ENCODE measurements around the gene FTH1. TPM values are rescaled to one million over a fixed set of nuclear protein-coding genes. Genes with fewer than 3 reads are reported as not detected.
A peak's percentile ranks its signal among the peaks of the same experiment; 100 is the strongest.

Gene FTH1
- total RNA-seq, 1 experiment from 2014 or later: 1,565 TPM

DNA sequence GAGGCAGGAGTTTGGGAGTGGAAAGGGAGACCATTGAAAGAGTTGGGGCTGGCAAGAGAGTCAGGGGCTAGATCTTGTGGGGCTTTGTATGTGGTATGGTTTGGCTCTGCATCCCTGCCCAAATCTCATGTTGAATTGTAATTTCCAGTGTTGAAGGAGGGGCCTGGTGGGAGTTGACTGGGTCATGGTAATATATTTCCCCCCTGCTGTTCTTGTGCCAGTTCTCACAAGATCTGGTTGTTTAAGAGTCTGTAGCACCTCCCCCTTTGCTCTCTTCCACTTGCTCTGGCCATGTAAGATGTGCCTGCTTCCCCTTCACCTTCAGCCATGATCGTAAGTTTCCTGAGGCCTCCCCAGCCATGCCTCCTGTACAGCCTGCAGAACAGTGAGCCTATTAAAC lies 39.9 kb downstream of the FTH1 start:
- ChIA-PET POLR2A (no interaction called here), CTCF (no interaction called here)
- H3K27ac Mint-ChIP-seq (ENCODE audit: unreplicated experiment): no peak overlapping the region
- Histone ChIP-seq H3K27me3 (replicated peaks; ENCODE audit: control insufficient read depth, insufficient read depth, low read length) (no peaks in the 10 kb centered on the region), H3K36me3 (ENCODE audit: control insufficient read depth, insufficient read depth, low read length) (no peaks in the 10 kb centered on the region), H3K4me1 (peaks cover 32% of the 10 kb centered on the region), H3K9me3 (no peaks in the 10 kb centered on the region), H3K4me3 (ENCODE audit: low read depth, low read length) (no peak overlapping the region)
- H3K4me3 Mint-ChIP-seq (ENCODE audit: unreplicated experiment): no peak overlapping the region
- no TSS peak for BruUV-seq (replicated peaks)
- H3K4me1 Mint-ChIP-seq (ENCODE audit: low read depth, unreplicated experiment): peaks cover 32% of the 10 kb centered on the region
- no peaks in the 10 kb centered on the region for H3K9me3 Mint-ChIP-seq (ENCODE audit: unreplicated experiment)
- DNase-seq: no peak
- no peak for TF ChIP-seq CTCF (IDR thresholded peaks at IDR 0.05; ENCODE audit: insufficient read depth in 1 of 2, low read depth in 1 of 2, low read length in 1 of 2, severe bottlenecking in 1 of 2, unreplicated experiment in 1 of 2)
- intact Hi-C loops (cut with micrococcal nuclease; ENCODE audit: unreplicated experiment): no loop called here
- H3K36me3 Mint-ChIP-seq (ENCODE audit: insufficient read depth, unreplicated experiment): peaks cover 4% of the 10 kb centered on the region
- H3K27me3 Mint-ChIP-seq (ENCODE audit: insufficient read depth, unreplicated experiment): no peaks in the 10 kb centered on the region

DNA sequence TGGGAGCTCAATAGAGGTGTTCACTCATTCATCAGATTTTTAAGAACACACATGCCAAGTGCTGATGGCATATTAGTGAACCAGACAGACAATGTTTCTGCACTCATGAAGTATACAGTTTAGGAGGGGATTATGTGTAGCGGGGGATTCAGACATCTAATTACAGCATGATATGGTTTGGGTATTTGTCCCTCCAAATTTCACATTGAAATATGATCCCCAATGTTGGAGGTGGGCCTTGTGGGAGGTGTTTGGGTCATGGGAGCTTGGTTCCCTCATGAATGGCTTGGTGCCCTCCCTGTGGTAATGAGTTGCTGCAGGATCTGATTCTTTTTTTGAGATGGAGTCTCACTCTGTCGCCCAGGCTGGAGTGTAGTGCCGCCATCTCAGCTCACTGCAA lies 41.2 kb downstream of the FTH1 start:
- intact Hi-C loops (cut with micrococcal nuclease; ENCODE audit: unreplicated experiment): no loop called here
- H3K4me3 ChIP-seq (ENCODE audit: low read depth, low read length): no peak overlapping the region
- no peak overlapping the region for H3K27ac Mint-ChIP-seq (ENCODE audit: unreplicated experiment)
- peaks cover 32% of the 10 kb centered on the region for H3K4me1 ChIP-seq
- H3K4me3 Mint-ChIP-seq (ENCODE audit: unreplicated experiment): no peak overlapping the region
- H3K9me3 Mint-ChIP-seq (ENCODE audit: unreplicated experiment): no peaks in the 10 kb centered on the region
- no peak for DNase-seq
- peaks cover 32% of the 10 kb centered on the region for H3K4me1 Mint-ChIP-seq (ENCODE audit: low read depth, unreplicated experiment)
- no peaks in the 10 kb centered on the region for H3K36me3 ChIP-seq (ENCODE audit: control insufficient read depth, insufficient read depth, low read length)
- H3K36me3 Mint-ChIP-seq (ENCODE audit: insufficient read depth, unreplicated experiment): peaks cover 4% of the 10 kb centered on the region
- CTCF ChIA-PET: interaction anchor here (0.9 to 1.4 kb wide), 4 partner anchors 21 to 155 kb away, joined by 3 to 8 read pairs (median 5); no protein-coding TSS in a partner anchor
- POLR2A ChIA-PET: interaction anchor here (0.7 kb wide), 1 partner anchor 112 kb away, joined by 10 read pairs; no protein-coding TSS in a partner anchor
- no peaks in the 10 kb centered on the region for H3K27me3 ChIP-seq (replicated peaks; ENCODE audit: control insufficient read depth, insufficient read depth, low read length)
- no peaks in the 10 kb centered on the region for H3K9me3 ChIP-seq
- no TSS peak for BruUV-seq (replicated peaks)
- TF ChIP-seq CTCF (IDR thresholded peaks at IDR 0.05; ENCODE audit: insufficient read depth in 1 of 2, low read depth in 1 of 2, low read length in 1 of 2, severe bottlenecking in 1 of 2, unreplicated experiment in 1 of 2): no peak
- H3K27me3 Mint-ChIP-seq (ENCODE audit: insufficient read depth, unreplicated experiment): no peaks in the 10 kb centered on the region

- ChIA-PET CTCF (interaction anchor here (0.6 to 1.4 kb wide), 5 partner anchors 22 to 155 kb away, joined by 3 to 8 read pairs (median 4); no protein-coding TSS in a partner anchor), POLR2A (interaction anchor here (0.7 kb wide), 1 partner anchor 112 kb away, joined by 10 read pairs; no protein-coding TSS in a partner anchor)
- TF ChIP-seq CTCF (IDR thresholded peaks at IDR 0.05; ENCODE audit: insufficient read depth in 1 of 2, low read depth in 1 of 2, low read length in 1 of 2, severe bottlenecking in 1 of 2, unreplicated experiment in 1 of 2): no peak
- no TSS peak for BruUV-seq (replicated peaks)
- no peak for DNase-seq
- no peaks in the 10 kb centered on the region for H3K9me3 ChIP-seq
- H3K27me3 ChIP-seq (replicated peaks; ENCODE audit: control insufficient read depth, insufficient read depth, low read length): no peaks in the 10 kb centered on the region
- intact Hi-C loops (cut with micrococcal nuclease; ENCODE audit: unreplicated experiment): no loop called here
- H3K9me3 Mint-ChIP-seq (ENCODE audit: unreplicated experiment): no peaks in the 10 kb centered on the region
- H3K4me3 Mint-ChIP-seq (ENCODE audit: unreplicated experiment): no peak overlapping the region
- H3K27ac Mint-ChIP-seq (ENCODE audit: unreplicated experiment): peak overlapping the region; percentile 98
- no peaks in the 10 kb centered on the region for H3K27me3 Mint-ChIP-seq (ENCODE audit: insufficient read depth, unreplicated experiment)
- H3K4me1 Mint-ChIP-seq (ENCODE audit: low read depth, unreplicated experiment): peaks cover 32% of the 10 kb centered on the region
- no peak overlapping the region for H3K4me3 ChIP-seq (ENCODE audit: low read depth, low read length)
- H3K36me3 ChIP-seq (ENCODE audit: control insufficient read depth, insufficient read depth, low read length): no peaks in the 10 kb centered on the region
- H3K4me1 ChIP-seq: peaks cover 34% of the 10 kb centered on the region
- peaks cover 4% of the 10 kb centered on the region for H3K36me3 Mint-ChIP-seq (ENCODE audit: insufficient read depth, unreplicated experiment)
Measured at GRCh38 chr11:61925736-61926135, 41.7 kb downstream of the FTH1 start.
